NCI-H2196 treated with DMSO at 0.1 percent for 48 hours (cell line): ENCODE measurements around the gene SPATA46.
"Not testable (repeated sequence)": the region's sequence is repeated elsewhere in the genome, so short reads cannot be mapped to it uniquely, and the experiment has no call there.

ENCODE experiments used
- DNase-seq: peaks from one replicate; lab custom pipeline; 2025; ENCODE audit not compliant: unreplicated experiment; lab: John Stamatoyannopoulos, UW

Gene SPATA46

GRCh38 chr1:162359523-162360236 lies 17.0 kb downstream of the SPATA46 start:
- no peak for DNase-seq

DNA sequence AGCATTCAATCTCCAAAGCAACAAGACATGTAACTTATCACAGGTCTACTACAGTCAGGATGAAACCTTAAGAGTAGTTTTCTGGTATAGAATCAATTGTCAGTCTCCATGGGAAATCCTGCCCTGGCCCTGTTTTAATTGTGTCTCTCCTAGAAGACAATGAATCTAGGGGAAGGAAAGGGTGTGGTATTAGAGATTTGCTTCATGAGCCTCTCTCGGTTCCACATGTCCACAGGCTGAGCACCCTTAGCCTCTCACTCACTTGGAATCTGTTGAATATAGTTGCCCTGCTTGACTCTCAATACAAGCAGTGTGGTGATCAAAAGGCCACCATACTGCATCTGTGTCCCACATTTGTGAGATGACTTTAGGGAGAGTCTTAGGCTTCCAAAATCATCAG lies 17.7 kb downstream of the SPATA46 start:
- DNase-seq = no peak

- DNase-seq = no peak
Measured at GRCh38 chr1:162357681-162358266, 18.9 kb downstream of the SPATA46 start.

DNA sequence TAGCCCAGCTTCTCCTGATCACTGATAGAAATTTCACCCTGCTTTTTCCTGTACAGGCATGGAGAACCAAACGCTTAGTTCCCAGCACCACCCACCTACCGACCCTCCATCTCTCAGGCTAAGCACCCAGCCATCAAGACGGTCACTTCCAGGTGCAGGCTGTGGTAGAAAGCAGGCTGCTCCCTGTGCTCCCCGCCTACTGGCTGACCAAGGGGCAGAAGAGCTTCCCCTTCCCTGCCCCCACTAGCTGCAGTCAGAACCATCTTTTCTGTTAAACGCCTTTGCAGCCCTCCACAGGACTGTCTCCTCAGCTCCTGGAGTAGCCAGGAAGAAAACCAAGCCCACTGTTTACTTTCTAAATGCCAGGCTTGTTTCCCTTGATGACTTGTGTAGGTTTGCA lies 23.0 kb downstream of the SPATA46 start:
- DNase-seq = no peak

- DNase-seq = no peak
Measured at GRCh38 chr1:162353078-162353477, 23.6 kb downstream of the SPATA46 start.

DNA sequence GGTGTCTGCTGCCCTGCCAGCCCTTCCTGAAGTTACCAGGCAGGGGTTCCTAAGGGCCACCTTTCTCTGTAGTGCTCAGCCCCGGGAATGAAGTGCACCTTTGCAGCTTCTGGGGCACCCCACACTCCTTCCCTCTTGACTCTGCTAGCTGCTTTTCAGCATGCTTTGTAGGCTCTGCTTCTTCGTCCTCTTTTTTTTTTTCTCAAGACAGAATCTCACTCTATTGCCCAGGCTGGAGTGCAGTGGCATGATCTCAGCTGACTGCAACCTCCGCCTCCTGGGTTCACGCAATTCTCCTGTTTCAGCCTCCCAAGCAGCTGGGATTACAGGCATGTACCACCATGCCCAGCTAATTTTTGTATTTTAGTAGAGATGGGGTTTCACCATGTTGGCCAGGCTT lies 24.8 kb downstream of the SPATA46 start:
- not testable (repeated sequence) for DNase-seq

- DNase-seq = no peak
Measured at GRCh38 chr1:162351246-162351842, 25.3 kb downstream of the SPATA46 start.

DNA sequence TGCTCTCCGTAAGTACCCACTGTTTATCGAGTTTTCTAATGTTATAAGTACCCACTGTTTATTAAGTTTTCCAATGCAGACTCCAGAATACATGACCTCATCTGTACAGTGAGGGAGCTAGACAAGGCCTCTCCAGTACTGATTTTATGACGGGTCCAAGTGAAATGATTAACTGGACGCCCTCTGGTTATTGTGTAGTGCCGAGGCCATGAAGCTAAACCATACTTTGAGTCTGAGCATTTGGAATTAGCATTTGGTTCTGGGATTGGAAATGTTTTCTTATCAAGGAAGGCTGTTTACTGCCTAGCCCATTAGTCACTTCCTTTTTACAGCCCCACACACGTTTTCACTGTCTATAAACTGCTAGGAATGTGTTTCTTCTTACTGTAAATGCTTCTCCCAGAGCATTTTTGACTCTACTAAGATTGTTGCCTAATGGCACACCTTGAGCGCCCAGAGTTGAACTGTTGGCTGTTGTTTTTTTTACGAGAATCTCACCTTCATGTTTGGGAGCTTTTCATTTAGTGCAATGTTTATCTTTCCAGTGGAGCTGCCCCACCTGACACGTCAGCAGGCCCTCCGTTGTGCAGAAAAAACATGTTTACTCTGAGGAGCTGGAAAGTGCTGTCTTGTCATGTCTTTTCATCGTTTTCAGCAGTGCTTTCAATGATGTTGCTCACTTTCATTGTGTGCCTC lies 26.9 kb downstream of the SPATA46 start:
- no peak for DNase-seq

DNA sequence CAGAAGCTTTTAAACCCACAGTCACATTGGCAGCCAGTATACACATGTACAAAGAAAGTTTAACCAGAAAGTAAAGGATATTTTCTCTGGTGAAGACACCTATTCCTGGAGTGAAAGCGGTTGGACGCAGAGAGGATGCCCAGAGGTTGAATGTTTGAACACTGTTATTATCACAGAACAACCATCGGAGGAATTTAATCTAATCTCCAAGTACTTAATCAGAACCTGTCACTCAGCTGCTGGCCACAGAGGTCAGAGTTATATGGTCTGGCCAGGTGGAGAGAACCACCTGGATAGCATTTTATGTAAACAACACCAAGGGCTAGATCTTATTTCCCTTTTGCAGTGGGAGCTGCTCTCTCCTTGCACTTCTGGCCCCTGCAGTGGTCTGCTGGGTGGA lies 29.4 kb downstream of the SPATA46 start:
- no peak for DNase-seq

GRCh38 chr1:162343470-162343869 lies 33.2 kb downstream of the SPATA46 start:
- DNase-seq = no peak

DNA sequence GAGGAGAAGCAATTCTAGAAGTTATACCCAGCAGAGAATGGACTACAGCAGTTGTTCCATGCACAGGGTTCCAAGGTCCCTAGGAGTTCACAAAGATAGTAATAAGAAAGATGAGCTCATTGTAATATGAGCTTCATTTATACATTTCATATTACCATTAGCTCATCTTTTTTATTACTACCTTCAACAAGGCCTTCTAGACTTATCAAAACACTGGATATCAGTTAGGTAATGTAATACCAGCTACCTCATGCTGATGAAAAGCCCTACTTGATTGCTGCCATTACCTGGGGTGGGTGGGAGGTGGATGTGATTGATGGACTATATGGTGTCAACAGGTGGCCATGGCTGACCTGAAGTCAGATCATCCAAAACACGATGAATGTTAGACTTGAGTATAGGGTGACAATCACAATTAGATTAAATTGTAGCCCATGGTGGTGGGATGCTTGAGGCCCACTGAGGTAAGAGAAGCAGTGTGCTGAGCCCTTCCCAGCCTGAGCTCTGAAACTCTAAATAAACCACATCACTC lies 34.1 kb downstream of the SPATA46 start:
- no peak for DNase-seq

- DNase-seq = no peak
Measured at GRCh38 chr1:162336621-162337285, 39.9 kb downstream of the SPATA46 start.

DNA sequence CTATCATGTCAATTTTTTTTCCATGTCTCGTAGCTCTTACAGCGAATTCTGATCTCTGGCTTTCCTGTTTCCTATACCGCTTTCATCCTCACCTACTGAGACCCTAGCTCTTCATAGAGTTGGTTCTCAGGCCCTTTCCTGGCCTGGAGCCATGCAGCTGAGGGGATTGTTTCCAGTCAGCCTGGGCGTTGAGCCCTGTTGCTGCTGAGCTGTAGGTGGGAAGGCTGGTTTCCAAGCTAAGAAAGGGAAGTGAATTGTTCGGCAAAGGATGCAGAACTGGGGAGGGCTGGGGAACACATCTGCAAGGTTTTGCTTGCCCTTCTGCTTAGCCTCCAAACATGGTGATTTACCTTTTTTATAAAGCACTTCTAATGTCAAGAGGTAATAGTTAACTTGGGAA lies 41.5 kb downstream of the SPATA46 start:
- no peak for DNase-seq

GRCh38 chr1:162333991-162334390 lies 42.7 kb downstream of the SPATA46 start:
- no peak for DNase-seq

DNA sequence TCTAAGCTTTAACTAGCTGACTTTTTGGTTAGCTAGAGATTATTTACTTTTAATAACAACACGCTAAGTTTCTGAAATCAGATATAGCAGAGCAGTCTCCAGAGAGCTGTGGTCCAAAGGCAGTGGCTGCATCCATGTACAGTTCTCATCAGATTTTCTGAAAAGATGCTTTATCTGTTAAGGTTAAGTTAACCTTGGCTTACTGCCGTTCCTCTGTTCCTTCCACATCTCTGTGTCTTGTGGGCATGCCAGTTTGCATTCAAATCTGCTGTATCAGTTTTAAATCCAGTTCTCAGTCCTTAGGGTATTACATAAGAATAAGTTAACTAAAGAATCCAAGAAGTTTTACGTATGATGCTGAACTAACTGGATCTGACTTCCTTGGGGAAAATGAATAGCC lies 46.8 kb downstream of the SPATA46 start:
- DNase-seq = no peak

GRCh38 chr1:162328512-162328911 lies 48.1 kb downstream of the SPATA46 start:
- no peak for DNase-seq

- DNase-seq = no peak
Measured at GRCh38 chr1:162327788-162328165, 48.9 kb downstream of the SPATA46 start.

DNA sequence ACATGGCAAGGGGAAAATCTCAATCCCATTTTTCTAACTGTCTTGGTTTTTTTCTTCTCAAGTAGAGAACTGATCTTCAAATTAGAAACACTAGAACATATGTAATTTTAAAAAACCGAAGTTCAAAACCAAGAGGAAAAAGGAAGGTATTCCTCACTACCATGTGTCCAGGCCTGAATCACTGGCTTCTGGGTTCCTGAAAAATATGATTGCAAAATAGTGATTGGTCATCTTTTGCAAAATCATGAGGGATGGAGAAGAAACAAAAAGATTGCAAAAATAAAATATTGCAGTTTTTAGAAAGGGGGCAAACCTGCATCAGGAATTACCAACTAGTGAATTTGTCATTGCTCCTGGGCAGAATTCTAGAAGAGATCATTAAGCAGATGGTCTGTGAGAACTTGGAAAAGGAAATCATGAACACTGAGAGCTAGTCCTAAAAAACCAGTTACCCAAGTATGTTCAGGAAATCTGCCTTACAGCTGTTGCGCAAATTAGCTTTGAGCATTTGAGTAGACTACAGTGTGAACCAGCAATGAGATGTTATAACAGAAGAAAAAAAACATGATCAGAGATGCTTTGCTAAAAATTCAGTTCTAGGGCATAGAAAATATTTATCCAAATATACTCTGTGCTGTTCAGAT lies 49.4 kb downstream of the SPATA46 start:
- no peak for DNase-seq

- no peak for DNase-seq
Measured at GRCh38 chr1:162326559-162326958, 50.1 kb downstream of the SPATA46 start.

DNA sequence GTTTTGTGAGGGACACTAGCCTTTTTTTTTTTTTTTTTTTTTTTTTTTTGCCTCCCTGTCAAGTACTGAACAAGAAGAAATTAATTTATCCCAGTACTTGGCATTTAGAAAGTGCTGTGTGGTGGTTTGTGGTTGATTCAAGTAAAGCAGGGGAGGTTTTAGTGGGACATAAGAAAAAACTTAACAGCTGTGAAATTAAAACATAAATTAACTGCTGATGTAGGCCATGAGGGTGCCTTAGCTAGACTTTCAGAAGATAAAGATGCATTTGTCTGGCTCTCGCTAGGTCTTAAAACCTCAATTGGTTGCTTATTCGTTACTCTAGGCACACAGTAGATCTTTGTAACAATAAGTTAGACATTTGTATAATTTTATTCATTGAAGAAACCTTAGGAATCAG lies 52.3 kb downstream of the SPATA46 start:
- no peak for DNase-seq
